HG02588 (cell line): ENCODE measurements around the gene MATN4.

ENCODE experiments used
- ATAC-seq: cut with Tn5 transposase; IDR thresholded peaks from one replicate; pipeline ENCODE4 v1.9.1; 2021; ENCODE audit warnings: mild to moderate bottlenecking, moderate library complexity; ENCODE audit not compliant: unreplicated experiment

MATN4 gene

GRCh38 chr20:45317826-45318225 is 9.7 kb upstream of the MATN4 start:
- ATAC-seq: no peak

- ATAC-seq: no peak
Observed at GRCh38 chr20:45316150-45317080, 8.3 kb upstream of the MATN4 start.

DNA sequence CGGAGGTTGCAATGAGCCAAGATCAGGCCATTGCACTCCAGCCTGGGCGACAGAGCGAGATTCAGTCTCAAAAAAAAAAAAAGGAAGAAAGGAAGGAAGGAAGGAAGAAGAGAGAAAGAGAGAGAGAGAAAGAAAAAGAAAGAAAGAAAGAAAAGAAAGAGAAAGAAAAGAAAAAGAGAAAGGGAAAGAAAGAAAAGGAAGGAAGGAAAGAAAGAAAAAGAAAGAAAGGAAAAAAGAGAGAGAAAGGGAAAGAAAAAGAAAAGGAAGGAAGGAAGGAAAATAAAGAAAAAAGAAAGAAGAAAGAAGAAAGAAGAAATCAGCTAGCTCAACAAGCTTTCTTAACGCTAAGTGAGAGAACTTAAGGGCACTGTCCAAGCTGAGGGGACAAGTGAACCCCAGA is 7.6 kb upstream of the MATN4 start:
- no peak for ATAC-seq

DNA sequence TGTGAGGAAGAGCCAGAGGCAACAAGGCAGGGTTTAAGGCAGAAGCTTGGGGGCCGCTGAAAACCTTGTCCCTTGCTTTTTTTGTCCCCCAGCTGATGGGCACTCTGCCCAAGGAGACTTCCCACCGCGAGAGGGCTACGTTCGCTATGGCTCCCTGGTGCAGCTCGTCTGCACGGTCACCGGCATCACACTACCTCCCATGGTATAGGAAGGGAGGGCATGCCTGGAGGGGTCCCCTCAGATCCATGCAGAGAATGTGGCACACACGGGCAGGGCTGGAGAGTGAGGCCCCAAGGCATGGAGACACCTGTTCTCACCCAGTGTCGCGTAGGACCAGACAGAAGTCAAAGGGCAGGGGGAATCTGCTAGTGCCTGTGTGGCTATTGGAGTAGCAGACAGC is 5.8 kb upstream of the MATN4 start:
- ATAC-seq: no peak

DNA sequence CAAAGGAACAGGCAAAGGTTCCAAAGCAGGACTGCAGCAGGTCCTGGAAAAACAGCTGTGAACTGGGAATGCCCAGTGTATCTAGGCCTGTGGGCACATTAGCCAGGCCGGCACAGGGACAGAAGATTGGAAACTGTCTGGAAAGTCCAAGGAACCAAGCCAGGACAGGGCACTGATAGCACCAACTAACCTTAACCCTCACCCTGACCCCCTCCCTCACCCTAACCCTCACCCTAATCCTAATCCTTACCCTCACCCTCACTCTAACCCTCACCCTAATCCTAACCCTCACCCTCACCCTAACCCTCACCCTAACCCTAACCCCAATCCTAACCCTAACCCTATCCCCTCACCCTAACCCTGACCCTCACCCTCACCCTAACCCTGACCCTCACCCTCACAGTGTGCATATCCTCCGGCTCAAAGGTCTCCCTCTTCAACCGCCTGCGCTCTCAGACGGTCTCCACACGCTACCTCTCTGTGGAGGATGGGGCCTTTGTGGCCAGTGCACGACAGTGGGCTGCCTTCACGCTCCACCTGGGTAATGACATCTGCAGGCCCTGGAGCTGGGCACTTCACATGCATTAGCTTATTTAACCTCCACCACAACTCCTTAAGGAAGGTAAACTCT is 5.1 kb upstream of the MATN4 start:
- ATAC-seq: no peak

DNA sequence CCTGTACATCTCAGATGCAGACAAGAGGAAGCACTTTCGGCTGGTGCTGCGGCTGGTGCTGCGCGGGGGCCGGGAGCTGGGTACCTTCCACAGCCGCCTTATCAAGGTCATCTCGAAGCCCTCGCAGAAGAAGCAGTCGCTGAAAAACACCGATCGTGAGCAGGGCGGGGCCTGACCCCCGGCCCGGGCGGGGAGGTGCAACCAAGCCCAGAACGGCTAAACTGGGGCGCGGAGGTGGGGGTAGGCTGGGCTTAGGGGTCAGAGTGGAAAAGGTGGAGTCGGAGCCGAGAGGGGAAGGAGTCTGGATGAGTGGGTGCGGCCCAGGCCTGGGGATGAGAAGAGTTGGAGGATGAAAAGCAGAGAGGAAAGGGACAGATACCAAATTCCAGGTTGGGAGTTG is 4.1 kb upstream of the MATN4 start:
- no peak for ATAC-seq

DNA sequence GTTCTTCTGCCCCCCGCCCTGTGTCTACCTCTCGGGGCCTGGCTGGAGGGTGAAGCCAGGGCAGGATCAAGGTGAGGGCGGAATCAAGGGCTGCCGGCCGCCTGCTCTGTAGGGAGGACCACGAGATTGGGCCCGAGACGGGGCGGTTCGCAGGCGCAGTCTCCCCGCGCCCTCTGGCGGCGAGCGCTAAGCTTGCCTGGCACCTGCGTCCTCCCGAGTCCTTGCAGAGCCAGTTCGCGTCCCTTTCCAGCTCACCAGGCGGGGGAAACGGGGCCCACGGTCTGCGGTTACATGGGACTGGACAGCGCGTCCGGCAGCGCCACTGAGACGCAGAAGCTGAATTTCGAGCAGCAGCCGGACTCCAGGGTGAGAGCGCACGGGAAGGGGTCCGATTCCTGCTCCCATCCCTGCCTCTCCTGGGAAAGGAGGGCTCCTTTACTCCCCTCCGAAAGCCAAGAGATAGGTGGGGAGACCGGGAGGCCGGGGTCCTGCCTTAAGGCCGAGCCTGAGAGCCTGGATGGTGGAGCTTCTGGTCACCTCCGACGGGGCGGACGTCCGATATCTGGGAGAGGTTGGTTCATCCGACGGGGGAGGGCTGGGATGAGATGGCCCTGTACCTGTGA is 3.6 kb upstream of the MATN4 start:
- no peak for ATAC-seq

DNA sequence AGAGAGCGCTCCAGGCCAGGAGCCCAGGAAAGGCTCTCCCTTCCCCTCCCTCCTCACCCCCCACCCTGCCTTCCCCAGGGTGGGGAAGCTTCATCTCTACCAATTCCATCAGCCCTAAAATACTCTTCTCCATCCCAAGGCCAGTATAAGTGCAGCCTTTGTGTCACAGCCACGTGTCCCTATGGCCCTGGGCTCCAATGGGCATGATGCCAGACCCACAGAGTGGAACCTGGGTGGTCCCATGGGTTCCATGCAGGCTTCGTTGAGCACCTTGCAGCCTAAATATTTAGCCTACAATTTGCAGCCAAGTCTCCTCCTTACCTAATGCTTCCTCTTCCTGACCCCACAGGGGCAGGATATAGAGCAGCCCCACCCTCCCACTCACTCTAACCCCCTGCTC is 976 bp upstream of the MATN4 start:
- ATAC-seq: no peak

DNA sequence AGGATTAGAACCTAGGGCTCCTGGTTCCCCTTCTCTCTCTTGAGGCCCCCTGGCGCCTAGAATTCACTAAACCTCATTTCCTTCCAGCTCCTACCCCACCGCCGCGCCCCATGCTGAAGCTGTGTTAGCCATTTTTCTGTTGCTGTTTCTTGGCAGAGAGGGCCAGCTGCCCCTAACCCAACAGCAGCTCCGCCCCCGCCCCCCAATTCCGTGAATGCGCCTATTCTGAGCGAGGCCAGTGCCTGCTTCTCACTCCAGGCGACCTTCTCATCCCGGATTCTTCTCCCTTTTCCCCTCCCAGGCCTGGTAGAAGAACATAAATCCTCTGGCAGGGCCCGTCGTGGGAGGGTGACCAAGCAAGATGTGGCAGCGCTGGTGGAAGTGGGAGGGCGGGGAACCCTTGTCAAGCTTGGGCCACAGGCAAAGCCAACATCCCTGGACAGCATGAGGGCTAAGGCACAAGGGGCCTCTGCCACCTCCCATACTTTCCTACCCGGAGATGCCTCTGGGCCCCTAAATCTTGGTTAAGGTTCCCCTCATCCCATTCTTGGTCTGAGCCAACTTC is 941 bp downstream of the MATN4 start:
- ATAC-seq: no peak

GRCh38 chr20:45306431-45306982 is 1.6 kb downstream of the MATN4 start, which contains the start of gene RBPJL:
RBPJL (plus strand) TSS chr20:45306840; CDS start chr20:45306923, 83 bp downstream.
- no peak for ATAC-seq

DNA sequence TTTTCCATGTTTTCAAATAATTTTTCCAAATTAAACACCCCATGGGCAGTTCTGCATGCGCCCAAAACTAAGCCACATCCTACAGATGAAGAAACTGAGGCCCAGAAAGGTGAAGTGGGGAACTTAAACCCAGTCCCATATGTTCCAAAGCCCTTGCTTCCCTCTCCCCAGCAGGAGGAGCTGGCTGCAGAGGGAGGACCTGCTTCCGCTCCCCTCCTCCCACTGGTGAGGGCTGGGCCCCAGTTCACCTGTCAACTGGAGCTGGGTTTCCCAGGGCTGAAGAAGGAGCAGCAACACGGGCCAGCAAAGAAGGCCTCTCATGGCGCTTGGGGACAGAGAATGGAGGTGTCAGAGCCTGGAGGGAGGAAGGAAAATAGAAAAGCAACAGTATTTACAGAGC is 2.8 kb downstream of the MATN4 start:
- ATAC-seq: no peak

DNA sequence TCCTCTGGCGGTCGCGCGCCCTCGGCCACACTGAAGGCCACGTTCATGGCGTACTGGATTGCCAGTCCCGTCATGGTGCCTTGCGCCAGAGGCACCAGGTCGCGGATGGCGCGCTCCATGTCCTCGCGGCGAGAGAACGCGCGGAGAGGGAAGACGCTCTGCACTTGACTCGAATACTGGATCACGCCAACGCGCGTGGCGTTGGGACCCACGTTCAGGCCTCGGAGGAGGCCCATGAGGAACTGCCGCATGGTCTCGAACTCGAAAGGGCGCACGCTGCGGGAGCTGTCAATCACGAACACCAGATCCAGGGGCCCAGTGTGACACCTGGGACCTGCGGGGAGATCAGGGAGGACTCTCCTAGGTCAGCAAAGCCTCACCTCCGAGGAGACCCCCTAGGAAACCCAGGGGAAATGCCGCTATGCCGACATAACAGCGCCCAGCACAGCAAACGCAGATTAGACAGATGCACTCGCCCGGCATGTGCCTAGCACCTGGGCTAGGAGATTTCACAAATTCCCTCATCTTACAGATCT is 3.6 kb downstream of the MATN4 start:
- no peak for ATAC-seq

DNA sequence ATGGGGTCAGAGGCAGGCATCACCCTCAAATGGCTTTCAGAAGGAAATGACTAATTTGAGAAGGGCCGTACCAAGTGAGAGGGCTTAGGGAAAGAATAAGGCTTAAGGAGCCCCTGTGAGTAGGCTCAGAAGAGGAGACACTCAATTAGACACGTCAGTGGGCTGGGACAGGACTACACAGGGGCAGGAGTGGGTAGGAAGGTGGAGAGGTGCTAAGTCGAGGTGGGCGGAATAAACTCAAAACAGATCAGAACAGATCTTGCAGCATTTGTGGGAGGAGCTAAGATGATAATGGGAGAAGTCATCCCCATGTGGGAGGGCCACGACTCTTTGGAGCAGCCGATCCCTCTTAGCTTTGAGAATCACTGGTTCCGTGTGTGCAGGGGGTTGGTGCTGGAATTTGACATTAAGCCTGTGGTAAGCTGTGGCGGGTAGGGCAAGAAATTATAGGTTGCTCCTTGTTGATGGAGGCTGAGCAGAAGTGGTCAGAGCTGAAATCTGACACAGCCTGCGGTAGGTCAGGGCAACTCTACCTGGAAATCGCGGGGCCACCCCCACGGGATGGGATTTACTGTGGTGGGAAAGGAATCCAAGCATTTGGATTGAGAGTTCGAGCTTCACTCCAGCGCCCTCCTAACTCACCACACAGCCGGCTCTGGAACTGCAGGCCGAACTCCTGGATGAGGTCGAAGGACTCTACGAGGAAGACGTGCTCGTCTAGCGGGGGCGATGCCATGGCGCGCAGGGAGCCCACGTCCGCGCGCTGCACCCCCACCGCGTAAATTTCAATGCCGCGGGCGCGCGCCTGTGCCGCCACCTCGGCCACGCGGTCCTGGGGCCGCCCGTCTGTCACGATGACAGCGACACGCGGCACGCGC is 4.3 kb downstream of the MATN4 start:
- ATAC-seq: no peak

GRCh38 chr20:45301824-45302271 is 6.3 kb downstream of the MATN4 start:
- no peak for ATAC-seq

GRCh38 chr20:45300961-45301360 is 7.1 kb downstream of the MATN4 start:
- no peak for ATAC-seq

GRCh38 chr20:45299786-45300185 is 8.3 kb downstream of the MATN4 start:
- no peak for ATAC-seq

DNA sequence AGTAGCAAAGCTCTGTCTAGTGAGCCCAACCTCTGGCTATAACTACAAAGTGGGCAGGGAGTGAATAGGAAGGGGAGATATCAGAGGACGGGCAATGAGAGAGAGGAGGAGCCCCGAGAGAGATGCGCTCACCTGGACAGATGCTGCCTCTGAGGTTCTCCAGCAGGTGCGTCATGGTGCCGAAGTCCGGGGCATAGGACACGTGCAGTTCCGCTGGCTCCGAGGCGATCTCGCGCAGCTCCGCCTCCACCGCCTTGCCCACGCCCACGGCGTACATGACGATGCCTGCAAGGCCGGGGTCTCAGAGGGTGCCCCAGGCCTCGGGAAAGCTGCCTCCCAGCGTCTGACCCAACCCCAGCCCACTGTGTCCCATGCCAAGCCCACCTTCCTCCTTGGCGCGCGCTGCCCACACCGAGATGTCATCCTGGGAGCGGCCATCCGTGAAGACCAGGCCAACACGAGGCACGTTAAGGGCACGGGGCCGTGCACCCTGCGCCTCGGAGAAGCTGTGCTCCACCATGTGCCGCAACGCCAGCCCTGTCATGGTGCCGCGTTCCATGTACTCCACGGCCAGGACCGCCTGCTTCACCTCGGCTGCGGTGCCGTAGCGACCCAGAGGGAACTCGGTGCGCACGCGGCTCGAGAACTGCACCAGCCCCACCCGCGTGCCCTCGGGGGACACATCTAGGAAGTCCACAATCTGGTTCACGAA is 10.2 kb downstream of the MATN4 start:
- no peak for ATAC-seq

DNA sequence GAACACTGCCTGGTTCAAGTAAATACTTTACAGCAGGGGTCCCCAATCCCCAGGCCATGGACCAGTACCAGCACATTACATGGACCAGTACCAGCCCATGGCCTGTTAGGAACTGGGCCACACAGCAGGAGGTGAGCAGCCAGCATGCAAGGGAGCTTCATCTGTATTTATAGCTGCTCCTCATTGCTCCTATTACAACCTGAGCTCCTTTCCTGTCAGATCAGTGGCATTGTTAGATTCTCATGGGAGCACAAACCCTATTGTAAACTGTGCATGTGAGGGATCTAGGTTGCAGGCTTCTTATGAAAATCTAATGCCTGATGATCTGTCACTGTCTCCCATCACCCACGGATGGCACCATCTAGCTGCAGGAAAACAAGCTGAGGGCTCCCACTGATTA is 13.4 kb downstream of the MATN4 start:
- no peak for ATAC-seq

DNA sequence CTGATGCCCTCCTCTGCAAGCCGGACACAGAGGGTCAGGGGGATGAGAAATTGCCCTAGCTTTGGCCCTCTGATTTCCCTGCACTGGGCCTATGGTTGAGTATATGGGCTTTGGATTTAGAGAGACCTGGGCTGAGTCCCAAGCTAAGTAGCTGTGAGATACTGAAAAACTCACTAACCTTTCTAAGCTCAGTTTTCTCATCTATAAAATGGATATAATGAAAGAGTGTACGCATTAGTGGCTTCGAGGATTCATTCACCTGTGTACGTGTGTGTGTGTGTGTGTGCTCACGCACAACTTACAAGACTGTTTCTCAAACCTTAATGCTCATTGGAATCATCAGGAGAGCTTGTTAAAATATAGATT is 14.1 kb downstream of the MATN4 start:
- ATAC-seq: no peak
